Stimulated activated CD8-positive, alpha-beta memory T cell treated with anti-CD3 and anti-CD28 coated beads, Interleukin-15, amount 100 ng/mL, for 48 hours (primary cell): Measurements from ENCODE around the gene ARHGAP33.

ENCODE experiments used
- DNase-seq, 2 donors: peaks; one replicate each; pipeline ENCODE4 v3.0.0-alpha.2; 2020; ENCODE audit warnings: low read depth in 2 of 2

Gene ARHGAP33

DNA sequence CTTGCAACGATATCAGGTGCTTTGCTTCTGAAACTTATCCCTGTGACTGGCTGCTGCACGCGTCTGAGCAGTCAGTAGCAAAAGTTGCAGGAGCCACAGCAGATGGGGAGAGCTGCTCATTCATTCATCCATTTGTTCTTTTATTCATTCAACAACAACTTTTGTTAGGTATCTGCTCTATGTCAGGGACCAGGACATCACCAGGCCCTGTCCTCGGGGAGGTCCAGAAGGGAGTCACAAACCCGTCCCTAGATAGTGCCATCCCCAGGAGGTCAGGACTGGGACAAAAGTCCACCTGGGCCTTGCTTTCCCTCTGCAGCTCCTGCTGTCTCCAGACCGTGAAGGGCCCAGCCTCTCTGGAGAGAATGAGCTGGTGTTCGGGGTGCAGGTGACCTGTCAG, 2.6 kb downstream of the ARHGAP33 start:
- no peak for DNase-seq

DNA sequence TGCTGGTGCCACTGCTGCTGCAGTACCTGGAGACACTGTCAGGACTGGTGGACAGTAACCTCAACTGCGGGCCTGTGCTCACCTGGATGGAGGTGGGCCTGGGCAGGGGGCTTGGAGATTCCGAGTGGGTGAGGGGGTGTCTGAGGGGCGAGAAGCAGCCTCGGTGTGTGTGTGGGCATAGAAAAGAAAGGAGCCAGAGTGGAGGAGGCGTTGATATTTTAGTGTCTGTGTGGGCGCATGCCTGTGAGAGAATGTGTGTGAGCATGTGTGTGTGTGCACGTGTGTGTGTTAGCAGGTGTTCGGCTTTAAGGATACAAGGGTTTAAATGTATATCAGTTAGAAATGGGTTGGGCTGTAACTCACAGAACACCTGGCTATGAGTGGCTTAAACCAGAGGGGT, 3.7 kb downstream of the ARHGAP33 start:
- DNase-seq = no peak

DNA sequence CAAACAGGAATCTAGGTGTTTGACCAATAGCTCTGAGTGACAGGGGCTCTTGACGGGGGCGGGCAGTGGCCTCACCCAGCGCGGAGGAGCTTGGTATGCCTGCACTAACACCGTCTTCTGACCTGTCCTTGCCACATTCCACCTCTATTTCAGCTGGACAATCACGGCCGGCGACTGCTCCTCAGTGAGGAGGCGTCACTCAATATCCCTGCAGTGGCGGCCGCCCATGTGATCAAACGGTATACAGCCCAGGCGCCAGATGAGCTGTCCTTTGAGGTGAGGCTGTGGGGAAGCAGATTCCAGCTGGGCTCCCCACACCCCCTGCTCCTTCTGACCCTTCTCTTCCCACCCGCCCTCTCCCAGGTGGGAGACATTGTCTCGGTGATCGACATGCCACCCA, 4.7 kb downstream of the ARHGAP33 start:
- DNase-seq = no peak

DNA sequence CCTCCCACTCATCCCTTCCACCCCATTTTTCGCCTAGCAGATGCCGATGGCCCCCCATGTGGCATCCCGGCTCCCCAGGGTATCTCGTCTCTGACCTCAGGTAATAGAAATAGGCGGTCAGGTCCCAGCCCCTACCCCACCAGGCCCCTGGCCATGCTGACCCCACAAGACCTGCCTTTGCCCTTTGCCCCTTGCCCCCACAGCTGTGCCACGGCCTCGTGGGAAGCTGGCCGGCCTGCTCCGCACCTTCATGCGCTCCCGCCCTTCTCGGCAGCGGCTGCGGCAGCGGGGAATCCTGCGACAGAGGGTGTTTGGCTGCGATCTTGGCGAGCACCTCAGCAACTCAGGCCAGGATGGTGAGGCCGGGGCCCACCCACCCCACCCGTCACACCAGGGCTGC, 5.4 kb downstream of the ARHGAP33 start:
- no peak for DNase-seq

DNA sequence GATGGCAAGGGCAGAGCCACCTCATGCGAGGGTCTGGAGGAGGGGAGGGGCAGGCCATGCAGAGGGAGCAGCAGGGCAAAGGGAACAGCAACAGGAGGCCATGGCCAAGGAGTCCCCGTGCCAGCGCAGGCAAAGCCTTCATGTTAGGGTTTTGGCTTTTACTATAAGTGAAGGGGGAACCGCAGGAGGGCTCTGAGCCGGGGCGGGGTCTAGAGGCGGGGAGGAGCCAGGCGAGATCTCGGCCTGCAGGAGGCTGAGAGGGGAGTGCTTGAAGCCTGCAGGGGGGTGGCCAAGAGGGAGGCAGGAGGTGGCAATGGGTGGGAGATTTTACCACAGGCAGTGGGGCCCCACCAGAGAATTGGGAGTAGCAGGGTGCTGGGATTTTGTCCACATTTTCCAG, 6.3 kb downstream of the ARHGAP33 start:
- no peak for DNase-seq

DNA sequence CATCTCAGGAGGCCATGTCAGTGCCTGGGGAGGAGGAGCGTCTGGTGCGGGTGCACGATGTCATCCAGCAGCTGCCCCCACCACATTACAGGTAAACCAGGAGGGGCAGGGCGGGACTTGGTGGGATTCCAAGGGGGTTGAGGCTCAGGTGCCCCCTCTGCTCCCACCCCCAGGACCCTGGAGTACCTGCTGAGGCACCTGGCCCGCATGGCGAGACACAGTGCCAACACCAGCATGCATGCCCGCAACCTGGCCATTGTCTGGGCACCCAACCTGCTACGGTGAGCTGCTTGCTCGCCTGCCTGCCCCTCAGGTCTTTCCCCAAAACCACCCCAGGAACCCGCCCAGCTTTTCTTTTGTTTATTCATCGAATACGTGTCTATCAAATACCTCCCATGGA, 7.2 kb downstream of the ARHGAP33 start:
- no peak for DNase-seq

DNA sequence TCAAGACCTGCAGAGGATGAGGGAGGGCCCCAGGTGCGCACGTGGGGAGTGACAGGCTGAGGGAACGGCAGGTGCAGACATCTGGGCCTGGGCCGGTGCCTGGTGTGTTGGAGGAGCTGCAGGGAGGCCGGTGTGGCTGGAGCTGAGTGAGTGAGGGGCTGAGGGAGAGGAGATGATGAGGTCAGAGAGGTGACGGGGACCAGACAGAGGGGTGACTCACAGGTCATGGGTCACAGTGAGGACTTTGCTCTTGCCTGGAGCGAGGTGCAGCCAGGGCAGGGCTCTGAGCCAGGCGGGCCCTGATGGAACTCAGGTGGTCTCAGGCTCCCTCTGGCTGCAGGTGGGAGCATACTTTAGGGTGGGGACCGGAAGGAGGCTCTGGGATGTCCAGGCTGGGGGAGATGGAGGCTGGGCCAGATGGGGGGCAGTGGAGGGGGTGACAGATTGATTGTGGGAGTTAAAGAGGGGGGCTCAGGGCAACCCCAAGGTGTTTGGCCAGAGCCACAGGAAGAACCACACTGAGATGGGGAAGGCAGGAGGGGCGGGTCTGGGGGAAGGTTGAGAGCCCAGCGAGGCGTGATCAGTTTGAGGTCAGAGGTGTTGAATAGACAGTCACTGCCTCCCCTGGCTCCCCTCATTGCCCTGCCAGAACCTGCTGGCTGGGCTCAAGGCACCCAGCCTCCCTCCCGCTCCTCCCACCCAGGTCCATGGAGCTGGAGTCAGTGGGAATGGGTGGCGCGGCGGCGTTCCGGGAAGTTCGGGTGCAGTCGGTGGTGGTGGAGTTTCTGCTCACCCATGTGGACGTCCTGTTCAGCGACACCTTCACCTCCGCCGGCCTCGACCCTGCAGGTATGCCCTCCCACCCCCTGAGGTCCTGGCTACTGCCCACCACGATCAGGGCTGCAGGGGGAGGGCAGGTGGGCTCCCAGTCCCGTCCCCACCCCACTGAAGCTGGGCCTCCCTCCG, 8.4 kb downstream of the ARHGAP33 start:
- no peak for DNase-seq

DNA sequence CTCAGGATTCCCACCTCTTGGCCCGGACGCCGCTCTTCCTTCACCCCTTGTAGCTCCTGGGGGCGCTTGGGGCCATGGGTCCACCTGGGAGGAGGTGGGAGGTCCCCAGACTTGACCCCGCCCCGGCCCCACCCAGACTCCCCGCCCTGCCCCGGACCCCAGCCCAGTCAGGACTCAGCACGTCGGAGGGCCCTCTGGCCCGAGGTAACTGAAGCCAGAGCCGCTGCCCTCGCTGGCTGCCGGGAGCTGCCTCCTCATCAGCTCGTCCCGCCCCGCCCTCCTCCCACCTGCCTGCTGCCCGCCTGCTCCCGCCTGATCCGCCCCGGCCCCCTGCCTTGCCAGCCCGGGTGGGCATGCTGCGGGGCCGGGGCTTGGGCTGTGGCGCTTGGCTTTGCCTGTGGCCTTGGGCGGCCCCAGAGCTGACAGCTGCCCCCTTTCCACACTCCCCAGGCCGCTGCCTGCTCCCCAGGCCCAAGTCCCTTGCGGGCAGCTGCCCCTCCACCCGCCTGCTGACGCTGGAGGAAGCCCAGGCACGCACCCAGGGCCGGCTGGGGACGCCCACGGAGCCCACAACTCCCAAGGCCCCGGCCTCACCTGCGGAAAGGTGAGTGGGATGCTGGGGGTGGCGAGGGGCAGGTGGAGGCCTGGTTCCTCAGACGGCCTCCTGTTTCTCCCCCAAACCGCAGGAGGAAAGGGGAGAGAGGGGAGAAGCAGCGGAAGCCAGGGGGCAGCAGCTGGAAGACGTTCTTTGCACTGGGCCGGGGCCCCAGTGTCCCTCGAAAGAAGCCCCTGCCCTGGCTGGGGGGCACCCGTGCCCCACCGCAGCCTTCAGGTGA, 9.4 kb downstream of the ARHGAP33 start:
- no peak for DNase-seq

DNA sequence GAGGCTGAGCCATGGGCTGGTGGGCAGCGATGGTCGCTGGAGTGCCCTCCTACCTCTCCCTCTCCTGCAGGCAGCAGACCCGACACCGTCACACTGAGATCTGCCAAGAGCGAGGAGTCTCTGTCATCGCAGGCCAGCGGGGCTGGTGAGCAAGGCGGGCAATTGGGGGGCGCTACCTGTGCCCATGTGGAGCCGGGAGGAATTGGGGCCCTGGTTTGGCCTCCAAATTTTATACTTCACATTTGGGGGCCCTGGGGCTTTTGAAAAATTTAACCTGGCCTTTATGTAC, 9.9 kb downstream of the ARHGAP33 start:
- no peak for DNase-seq

DNA sequence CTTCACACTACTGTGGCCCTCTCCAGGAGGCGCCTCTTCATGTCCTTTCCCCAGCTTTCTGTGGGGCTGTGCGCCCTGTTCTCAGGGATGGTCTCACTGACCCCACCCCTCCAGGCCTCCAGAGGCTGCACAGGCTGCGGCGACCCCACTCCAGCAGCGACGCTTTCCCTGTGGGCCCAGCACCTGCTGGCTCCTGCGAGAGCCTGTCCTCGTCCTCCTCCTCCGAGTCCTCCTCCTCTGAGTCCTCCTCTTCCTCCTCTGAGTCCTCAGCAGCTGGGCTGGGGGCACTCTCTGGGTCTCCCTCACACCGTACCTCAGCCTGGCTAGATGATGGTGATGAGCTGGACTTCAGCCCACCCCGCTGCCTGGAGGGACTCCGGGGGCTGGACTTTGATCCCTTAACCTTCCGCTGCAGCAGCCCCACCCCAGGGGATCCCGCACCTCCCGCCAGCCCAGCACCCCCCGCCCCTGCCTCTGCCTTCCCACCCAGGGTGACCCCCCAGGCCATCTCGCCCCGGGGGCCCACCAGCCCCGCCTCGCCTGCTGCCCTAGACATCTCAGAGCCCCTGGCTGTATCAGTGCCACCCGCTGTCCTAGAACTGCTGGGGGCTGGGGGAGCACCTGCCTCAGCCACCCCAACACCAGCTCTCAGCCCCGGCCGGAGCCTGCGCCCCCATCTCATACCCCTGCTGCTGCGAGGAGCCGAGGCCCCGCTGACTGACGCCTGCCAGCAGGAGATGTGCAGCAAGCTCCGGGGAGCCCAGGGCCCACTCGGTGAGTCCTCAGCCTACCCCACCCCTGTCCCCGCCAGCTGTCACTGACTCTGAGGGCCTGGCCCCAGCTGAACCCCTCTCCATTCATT, 11.2 kb downstream of the ARHGAP33 start:
- DNase-seq = no peak

DNA sequence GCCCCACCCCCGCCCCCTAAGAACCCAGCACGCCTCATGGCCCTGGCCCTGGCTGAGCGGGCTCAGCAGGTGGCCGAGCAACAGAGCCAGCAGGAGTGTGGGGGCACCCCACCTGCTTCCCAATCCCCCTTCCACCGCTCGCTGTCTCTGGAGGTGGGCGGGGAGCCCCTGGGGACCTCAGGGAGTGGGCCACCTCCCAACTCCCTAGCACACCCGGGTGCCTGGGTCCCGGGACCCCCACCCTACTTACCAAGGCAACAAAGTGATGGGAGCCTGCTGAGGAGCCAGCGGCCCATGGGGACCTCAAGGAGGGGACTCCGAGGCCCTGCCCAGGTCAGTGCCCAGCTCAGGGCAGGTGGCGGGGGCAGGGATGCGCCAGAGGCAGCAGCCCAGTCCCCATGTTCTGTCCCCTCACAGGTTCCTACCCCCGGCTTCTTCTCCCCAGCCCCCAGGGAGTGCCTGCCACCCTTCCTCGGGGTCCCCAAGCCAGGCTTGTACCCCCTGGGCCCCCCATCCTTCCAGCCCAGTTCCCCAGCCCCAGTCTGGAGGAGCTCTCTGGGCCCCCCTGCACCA, 11.9 kb downstream of the ARHGAP33 start:
- no peak for DNase-seq

DNA sequence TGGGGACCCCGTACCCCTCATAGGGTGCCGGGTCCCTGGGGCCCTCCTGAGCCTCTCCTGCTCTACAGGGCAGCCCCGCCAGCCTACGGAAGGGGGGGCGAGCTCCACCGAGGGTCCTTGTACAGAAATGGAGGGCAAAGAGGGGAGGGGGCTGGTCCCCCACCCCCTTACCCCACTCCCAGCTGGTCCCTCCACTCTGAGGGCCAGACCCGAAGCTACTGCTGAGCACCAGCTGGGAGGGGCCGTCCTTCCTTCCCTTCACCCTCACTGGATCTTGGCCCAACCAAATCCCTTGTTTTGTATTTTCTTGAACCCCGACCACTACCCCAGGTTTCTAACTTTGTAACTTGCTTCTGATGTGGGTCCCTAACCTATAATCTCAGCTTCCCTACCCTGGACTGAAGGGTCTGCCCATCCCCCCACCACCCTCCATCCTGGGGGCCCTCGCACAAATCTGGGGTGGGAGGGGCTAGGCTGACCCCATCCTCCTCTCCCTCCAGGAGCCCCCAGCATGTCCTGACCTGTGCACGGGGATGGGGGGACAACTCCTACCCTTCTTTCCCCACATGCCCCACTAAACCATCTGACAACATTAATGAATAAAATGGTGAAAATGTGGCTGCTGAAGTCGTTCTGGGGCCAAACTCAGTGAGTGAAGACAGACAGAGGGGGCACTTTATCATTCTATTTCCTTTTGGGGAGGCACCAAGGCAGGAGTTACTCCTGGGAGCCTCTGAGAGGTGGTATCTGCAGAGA, 13.0 kb downstream of the ARHGAP33 start:
- no peak for DNase-seq

DNA sequence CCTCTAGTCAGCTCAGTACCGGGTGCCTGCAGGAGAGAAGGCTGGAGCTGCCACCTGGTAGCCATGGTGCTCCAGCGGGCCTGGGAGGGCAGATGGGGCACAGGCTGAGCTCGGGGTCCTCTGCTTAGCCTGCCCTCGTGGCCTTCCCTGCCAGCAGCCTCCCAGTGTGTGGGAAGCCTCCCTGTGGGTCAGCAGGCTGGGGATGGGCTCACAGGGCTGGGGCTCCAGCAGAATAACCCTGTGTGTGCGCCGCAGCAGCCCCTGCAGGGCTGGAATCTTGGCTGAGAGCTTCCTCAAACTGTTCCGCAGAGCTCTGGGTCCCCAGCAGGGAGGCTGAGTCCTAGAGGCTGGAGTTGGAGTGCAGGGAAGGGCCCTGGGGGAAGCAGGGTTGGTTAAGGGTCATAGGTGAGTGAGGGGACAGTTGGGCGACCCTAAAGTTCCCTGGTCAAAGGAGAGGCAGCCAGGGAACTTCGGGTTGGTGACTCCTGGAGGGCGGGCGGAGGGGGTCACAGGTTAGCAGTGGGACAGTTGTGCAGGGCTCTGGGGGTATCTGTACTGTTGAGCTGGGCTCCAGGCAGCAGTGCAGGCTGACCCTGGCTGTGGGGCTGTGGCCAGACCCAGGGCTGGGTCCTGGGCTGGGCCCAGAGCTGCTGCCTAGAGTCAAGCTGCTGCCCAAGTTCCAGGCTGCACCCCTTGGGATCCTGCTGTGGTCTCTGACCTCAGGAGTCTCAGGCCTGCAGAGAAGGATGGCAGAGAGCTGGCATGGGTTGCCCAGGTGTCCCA, 14.0 kb downstream of the ARHGAP33 start:
- DNase-seq = no peak

DNA sequence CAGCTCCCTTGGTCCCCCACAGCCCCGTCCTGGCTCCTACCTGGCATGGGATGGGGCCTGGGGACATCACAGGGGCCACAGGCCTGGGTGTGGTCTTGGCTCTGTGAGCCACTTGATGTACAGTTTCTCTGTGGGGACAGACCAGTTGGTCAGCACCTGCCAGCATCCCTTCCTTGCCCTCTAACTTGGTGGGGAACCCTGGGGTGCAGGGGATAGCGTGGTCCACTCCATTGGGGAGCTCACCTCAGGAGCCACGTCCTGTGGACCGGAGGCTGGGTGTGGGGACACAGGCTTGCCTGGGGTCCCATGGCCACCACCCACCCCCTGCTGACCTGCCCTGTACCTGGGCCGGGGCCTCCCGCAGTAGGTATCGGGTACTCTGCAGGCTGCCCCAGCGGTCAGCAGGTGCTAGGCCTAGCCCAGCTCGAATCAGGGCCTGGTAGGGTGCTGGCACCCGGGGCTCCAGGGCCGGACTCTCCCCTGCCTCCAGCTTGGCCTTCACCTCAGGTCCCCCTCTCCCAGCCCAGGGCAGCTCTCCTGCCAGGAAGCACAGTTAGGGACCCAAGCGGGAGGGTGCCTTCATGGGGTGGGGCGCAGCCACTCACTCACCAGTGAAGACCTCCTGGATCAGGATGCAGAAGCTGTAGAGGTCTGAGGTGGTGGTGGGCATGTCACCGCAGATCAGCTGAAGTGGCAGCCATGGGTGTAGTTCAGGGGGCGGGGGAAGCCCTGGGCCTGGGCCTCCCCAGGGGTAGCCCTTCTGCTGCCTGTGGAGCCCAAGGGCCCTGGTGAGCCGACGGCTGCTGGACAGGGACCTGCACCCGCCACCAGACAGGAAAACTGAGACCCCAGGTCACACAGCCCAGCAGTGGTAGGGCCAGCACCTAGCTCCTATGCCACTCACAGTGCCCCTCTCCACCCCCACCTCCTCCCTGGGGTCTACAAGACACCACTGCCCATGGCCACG, 14.9 kb downstream of the ARHGAP33 start:
- no peak for DNase-seq

DNA sequence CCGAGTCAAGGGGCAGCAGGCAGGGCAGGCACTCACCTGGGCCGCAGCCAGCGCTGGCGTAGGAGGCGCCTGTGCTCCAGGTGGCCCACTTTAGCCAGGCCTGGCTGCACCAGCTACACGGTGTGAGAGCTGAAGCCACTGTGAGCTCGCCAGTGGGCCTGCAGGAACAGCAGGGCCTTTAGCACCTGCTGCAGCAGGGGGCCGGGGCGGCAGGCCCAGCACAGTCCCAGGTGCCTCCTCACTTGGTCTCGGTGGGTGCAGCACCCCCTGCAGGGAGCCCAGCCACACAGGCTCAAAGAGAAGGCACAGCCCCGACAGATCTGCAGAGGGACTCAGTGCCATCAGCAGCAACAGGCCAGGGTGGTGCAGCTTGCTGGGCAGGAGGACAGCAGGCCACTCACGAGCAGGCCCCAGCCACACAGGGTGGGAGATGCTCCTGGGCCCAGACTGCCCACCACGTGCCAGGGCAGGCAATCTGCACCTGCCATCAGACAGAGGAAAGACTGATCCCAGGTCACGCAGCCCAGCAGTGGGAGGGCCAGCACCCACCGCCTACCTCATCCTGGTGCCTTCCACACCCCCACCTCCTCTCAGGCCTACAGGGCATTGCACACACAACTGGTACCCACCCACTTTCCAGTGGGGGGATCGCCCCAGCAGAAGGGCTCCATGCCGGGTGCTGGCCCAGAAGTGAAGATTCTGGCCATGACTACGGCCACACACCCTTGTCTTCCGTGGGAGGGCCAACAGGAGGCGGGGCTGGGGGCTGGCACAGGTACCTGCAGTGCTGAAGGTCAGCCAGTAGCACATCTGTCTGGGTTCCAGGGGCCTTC, 15.8 kb downstream of the ARHGAP33 start:
- no peak for DNase-seq

DNA sequence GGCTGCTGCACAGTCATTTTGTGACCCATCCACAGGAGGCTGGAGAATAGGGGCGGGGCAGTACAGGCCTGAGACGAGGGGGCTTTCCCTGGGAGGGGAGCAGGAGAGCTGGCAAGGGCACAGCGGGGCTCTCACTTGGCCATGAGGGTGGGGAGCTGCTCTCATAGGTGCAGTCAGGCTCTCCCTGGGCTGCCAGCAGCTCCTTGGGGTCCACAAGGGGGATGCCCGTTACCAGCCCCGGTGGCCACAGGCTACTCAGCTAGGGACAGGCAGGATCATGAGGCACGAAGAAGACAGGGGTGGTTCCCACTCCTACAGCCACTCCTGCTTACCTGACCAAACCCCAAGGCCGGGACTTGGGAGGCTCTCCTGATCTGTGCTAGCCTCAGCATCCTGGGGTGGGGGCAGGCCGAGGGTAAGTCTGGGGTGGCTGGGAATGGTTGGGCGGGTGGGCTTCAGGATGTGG, 16.5 kb downstream of the ARHGAP33 start:
- DNase-seq = no peak

DNA sequence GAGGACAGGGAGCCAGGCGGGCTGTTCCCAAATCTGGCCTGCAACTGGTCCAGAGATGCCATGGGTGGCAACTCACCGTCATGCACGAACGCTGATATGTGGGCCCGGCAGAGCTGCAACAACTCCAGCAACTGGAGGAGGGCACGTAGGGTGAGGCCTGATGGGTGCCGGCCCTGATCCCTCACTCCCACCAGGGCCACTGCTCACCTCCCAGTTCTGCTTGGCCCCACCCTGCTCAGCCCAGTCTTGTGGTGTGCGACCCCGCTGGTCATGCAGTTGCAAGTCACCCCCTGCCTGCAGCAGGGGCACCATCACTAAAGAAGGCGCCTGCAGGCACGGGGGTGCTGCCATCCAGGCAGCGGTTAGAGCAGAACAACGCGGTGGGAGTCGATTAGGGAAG, 16.9 kb downstream of the ARHGAP33 start:
- no peak for DNase-seq

DNA sequence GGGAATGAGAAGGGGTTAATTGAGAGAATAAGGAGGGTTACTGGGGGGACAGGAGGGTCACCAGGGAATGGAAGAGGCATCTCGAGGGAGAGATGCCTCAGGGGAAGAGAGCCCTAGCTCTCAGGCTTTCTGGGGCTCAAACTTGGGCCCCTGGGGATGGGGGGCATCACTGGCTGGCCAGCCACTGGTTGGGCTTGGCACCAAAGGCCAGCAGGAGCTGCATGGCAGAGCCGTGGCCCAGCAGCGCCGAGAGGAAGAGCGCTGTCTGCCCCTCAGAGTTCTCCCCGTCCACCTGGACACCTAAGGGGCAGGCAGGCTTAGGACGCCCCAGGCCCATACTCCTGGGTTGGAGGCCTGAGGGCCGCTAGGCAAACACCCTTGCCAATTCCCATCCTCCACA, 17.5 kb downstream of the ARHGAP33 start:
- no peak for DNase-seq
